Liver (tissue), 9 donors: Measurements from ENCODE around the gene CCDC92. TPM values are rescaled to one million over a fixed set of nuclear protein-coding genes. Genes with fewer than 3 reads are reported as not detected.

ENCODE experiments used
- DNase-seq: peaks from one replicate; pipeline ENCODE4 v3.0.0-alpha.2; 2017; ENCODE audit warnings: low spot score
- H3K27ac ChIP-seq, 2 donors: one replicate each; pipeline ENCODE4 v1.7.0; 2013; ENCODE audit warnings: inconsistent platforms in 2 of 2, low read length in 2 of 2, control low read depth in 1 of 2, low read depth in 1 of 2, mild to moderate bottlenecking in 1 of 2
- H3K27me3 ChIP-seq, 4 donors: one replicate each; pipeline versions ENCODE4 v1.6.1 to v1.7.0; 2013; ENCODE audit warnings: low read length in 3 of 4, inconsistent platforms in 1 of 4, mild to moderate bottlenecking in 1 of 4, moderate library complexity in 1 of 4; ENCODE audit not compliant: control insufficient read depth in 4 of 4, insufficient read depth in 4 of 4
- H3K36me3 ChIP-seq, 4 donors: one replicate each; pipeline versions ENCODE4 v1.6.1 to v1.7.0; 2013; ENCODE audit warnings: low read length in 3 of 4, mild to moderate bottlenecking in 3 of 4, low read depth in 1 of 4, moderate library complexity in 1 of 4; ENCODE audit not compliant: control insufficient read depth in 4 of 4, insufficient read depth in 3 of 4
- H3K4me1 ChIP-seq, 4 donors: one replicate each; pipeline versions ENCODE4 v1.6.1 to v1.7.0; 2013; ENCODE audit warnings: low read length in 3 of 4, mild to moderate bottlenecking in 3 of 4, moderate library complexity in 1 of 4; ENCODE audit not compliant: control insufficient read depth in 4 of 4, insufficient read depth in 4 of 4
- H3K4me3 ChIP-seq, 3 donors: one replicate each; pipeline versions ENCODE4 v1.6.1 to v1.7.0; 2013; ENCODE audit warnings: low read length in 3 of 3, control low read depth in 1 of 3, low read depth in 1 of 3, mild to moderate bottlenecking in 1 of 3
- H3K9ac ChIP-seq, 2 donors: one replicate each; pipeline ENCODE4 v1.7.0; 2013; ENCODE audit warnings: low read length in 2 of 2, mild to moderate bottlenecking in 2 of 2, moderate library complexity in 2 of 2, control low read depth in 1 of 2, low read depth in 1 of 2
- H3K9me3 ChIP-seq, 4 donors: one replicate each; pipeline versions ENCODE4 v1.6.1 to v1.7.0; 2013; ENCODE audit warnings: low read length in 3 of 4; ENCODE audit not compliant: control insufficient read depth in 4 of 4
- EGR1 ChIP-seq, 2 donors: IDR thresholded peaks; 2 replicates each; pipeline ENCODE4 v1.6.1; 2016 to 2018; ENCODE audit warnings: antibody characterized with exemption in 2 of 2, low read depth in 2 of 2
- FOXA1 ChIP-seq: IDR thresholded peaks from 2 replicates; pipeline ENCODE4 v1.6.1; 2016; ENCODE audit warnings: antibody characterized with exemption
- FOXA2 ChIP-seq: IDR thresholded peaks from 2 replicates; pipeline ENCODE4 v1.6.1; 2016; ENCODE audit warnings: antibody characterized with exemption
- GABPA ChIP-seq, 2 donors: IDR thresholded peaks in 1 of 2; conservative IDR thresholded peaks in 1 of 2; 2 replicates each; pipeline ENCODE4 v1.6.1; 2016; ENCODE audit warnings: antibody characterized with exemption in 2 of 2, mild to moderate bottlenecking in 1 of 2, moderate library complexity in 1 of 2
- HNF4A ChIP-seq, 2 donors: conservative IDR thresholded peaks; 2 replicates each; pipeline ENCODE4 v1.6.1; 2016; ENCODE audit warnings: antibody characterized with exemption in 2 of 2, mild to moderate bottlenecking in 2 of 2
- HNF4G ChIP-seq: IDR thresholded peaks from 2 replicates; pipeline ENCODE4 v1.6.1; 2016; ENCODE audit warnings: antibody characterized with exemption
- JUND ChIP-seq, 2 donors: IDR thresholded peaks; 2 replicates each; pipeline ENCODE4 v1.6.1; 2016; ENCODE audit warnings: antibody characterized with exemption in 2 of 2
- MAX ChIP-seq: IDR thresholded peaks from 2 replicates; pipeline ENCODE4 v1.6.1; 2016; ENCODE audit warnings: antibody characterized with exemption
- NR2F2 ChIP-seq: IDR thresholded peaks from 2 replicates; pipeline ENCODE4 v1.6.1; 2016; ENCODE audit warnings: antibody characterized with exemption
- RAD21 ChIP-seq, 2 donors: IDR thresholded peaks; 2 replicates each; pipeline ENCODE4 v1.6.1; 2016; ENCODE audit warnings: antibody characterized with exemption in 2 of 2, mild to moderate bottlenecking in 2 of 2
- REST ChIP-seq: IDR thresholded peaks from 2 replicates; pipeline ENCODE4 v1.6.1; 2016; ENCODE audit warnings: antibody characterized with exemption, mild to moderate bottlenecking
- RXRA ChIP-seq, 2 donors: IDR thresholded peaks; 2 replicates each; pipeline ENCODE4 v1.6.1; 2017 to 2018; ENCODE audit warnings: antibody characterized with exemption in 2 of 2, mild to moderate bottlenecking in 1 of 2
- SP1 ChIP-seq: IDR thresholded peaks from 2 replicates; pipeline ENCODE4 v1.6.1; 2018; ENCODE audit warnings: antibody characterized with exemption, mild to moderate bottlenecking
- TAF1 ChIP-seq: conservative IDR thresholded peaks from 2 replicates; pipeline ENCODE4 v1.6.1; 2016; ENCODE audit warnings: antibody characterized with exemption, mild to moderate bottlenecking
- YY1 ChIP-seq: IDR thresholded peaks from 2 replicates; pipeline ENCODE4 v1.6.1; 2016; ENCODE audit warnings: antibody characterized with exemption, mild to moderate bottlenecking
- ZBTB33 ChIP-seq: IDR thresholded peaks from 2 replicates; pipeline ENCODE4 v1.6.1; 2016; ENCODE audit warnings: antibody characterized with exemption
- WGBS: extraction: QIAGEN DNeasy Blood & Tissue Kit; methylation state at CpG from one replicate; pipeline ENCODE4 v1.1.7; 2013; 5-methylcytosine and 5-hydroxymethylcytosine counted together
- polyA plus RNA-seq, 2 donors: library from polyadenylated mRNA; stranded (reverse) in 1 of 2; unstranded in 1 of 2; fragments of 200-250 nt in 1 of 2; fragments of >200 nt in 1 of 2; fragmentation: Nextera tagmentation in 1 of 2; extraction: Ambion mirVana in 1 of 2; gene quantifications; one replicate each; pipeline versions ENCODE4 v1.2.1 to v1.2.3, GENCODE V29; 2013 to 2015
- total RNA-seq, 2 donors: library from RNA; depleted of rRNA; stranded (reverse); fragments of >200 nt; gene quantifications; one replicate each; pipeline ENCODE4 v1.2.3, GENCODE V29; 2014
- TF ChIP-seq, protein P1 (sequence below): fragments of 150-350 bp; IDR thresholded peaks from 2 replicates; pipeline ENCODE4 v1.5.1; 2017; ENCODE audit warnings: improper control_type of control experiment, low read depth, low read length; ENCODE audit not compliant: missing input control
- TF ChIP-seq, protein P2 (sequence below): IDR thresholded peaks from 2 replicates; pipeline ENCODE4 v1.6.1; 2016; ENCODE audit warnings: antibody characterized with exemption
- donor health status: healthy.
- donor health status: healthy.
- donor health status: healthy.
- donor health status: healthy.
- donor health status: healthy.

CCDC92 gene
- total and polyA plus RNA-seq, 4 donors: 2.1 to 14.6 (median 9.3) TPM

- H3K9me3 ChIP-seq: no peaks in the 10 kb centered on the region
- H3K36me3 ChIP-seq: peaks cover 4 to 12% (median 11%) of the 10 kb centered on the region in 4 donors
- no peaks in the 10 kb centered on the region for H3K27me3 ChIP-seq
- H3K4me1 ChIP-seq: peaks cover 0 to 19% (median 12%) of the 10 kb centered on the region in 4 donors
- H3K9ac ChIP-seq: no peak overlapping the region
- TF ChIP-seq ZBTB33 (no peak), RXRA (IDR thresholded peaks at IDR 0.05) (no peak), HNF4G (no peak), HNF4A (conservative IDR thresholded peaks at IDR 0.05) (no peak), MAX (no peak), EGR1 (IDR thresholded peaks at IDR 0.05; ENCODE audit: low read depth in 2 of 2) (no peak)
- TF ChIP-seq, protein P1, sequence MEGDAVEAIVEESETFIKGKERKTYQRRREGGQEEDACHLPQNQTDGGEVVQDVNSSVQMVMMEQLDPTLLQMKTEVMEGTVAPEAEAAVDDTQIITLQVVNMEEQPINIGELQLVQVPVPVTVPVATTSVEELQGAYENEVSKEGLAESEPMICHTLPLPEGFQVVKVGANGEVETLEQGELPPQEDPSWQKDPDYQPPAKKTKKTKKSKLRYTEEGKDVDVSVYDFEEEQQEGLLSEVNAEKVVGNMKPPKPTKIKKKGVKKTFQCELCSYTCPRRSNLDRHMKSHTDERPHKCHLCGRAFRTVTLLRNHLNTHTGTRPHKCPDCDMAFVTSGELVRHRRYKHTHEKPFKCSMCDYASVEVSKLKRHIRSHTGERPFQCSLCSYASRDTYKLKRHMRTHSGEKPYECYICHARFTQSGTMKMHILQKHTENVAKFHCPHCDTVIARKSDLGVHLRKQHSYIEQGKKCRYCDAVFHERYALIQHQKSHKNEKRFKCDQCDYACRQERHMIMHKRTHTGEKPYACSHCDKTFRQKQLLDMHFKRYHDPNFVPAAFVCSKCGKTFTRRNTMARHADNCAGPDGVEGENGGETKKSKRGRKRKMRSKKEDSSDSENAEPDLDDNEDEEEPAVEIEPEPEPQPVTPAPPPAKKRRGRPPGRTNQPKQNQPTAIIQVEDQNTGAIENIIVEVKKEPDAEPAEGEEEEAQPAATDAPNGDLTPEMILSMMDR: no peak
- WGBS: 87% methylated on average over 7 of the region's 7 CpGs
- no peak overlapping the region for H3K27ac ChIP-seq
- H3K4me3 ChIP-seq: no peak overlapping the region
- DNase-seq: no peak
These were observed 40.4 kb upstream of the CCDC92 start for GRCh38 chr12:124013073-124013472.

- Histone ChIP-seq H3K4me3 (no peak overlapping the region), H3K27ac (no peak overlapping the region), H3K27me3 (no peaks in the 10 kb centered on the region), H3K9ac (no peak overlapping the region), H3K4me1 (peaks cover 0 to 24% (median 18%) of the 10 kb centered on the region in 4 donors), H3K9me3 (no peaks in the 10 kb centered on the region), H3K36me3 (peaks cover 5 to 15% (median 11%) of the 10 kb centered on the region in 4 donors)
- no peak for TF ChIP-seq TAF1
- no peak for TF ChIP-seq NR2F2
- TF ChIP-seq RAD21 (IDR thresholded peaks at IDR 0.05): peak in 1 of 2 donors; percentile 8
- no peak for TF ChIP-seq HNF4G
- peak; percentile 43 to 51 for TF ChIP-seq RXRA (IDR thresholded peaks at IDR 0.05)
- no peak for TF ChIP-seq EGR1 (IDR thresholded peaks at IDR 0.05; ENCODE audit: low read depth in 2 of 2)
- TF ChIP-seq ZBTB33: no peak
- no peak for TF ChIP-seq FOXA1
- TF ChIP-seq MAX: peak; percentile 19
- peak; percentile 46 for TF ChIP-seq SP1
- peak; percentile 21 for TF ChIP-seq YY1
- TF ChIP-seq, protein P2, sequence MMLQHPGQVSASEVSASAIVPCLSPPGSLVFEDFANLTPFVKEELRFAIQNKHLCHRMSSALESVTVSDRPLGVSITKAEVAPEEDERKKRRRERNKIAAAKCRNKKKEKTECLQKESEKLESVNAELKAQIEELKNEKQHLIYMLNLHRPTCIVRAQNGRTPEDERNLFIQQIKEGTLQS: no peak
- TF ChIP-seq HNF4A (conservative IDR thresholded peaks at IDR 0.05): peak; percentile 51 to 57
- peak in 1 of 2 donors; percentile 20 for TF ChIP-seq GABPA (IDR thresholded peaks at IDR 0.05 in 1 of 2, conservative IDR thresholded peaks at IDR 0.05 in 1 of 2)
- TF ChIP-seq JUND (IDR thresholded peaks at IDR 0.05): peak in 1 of 2 donors; percentile 27
- TF ChIP-seq, protein P1: no peak
- no peak for TF ChIP-seq REST
- TF ChIP-seq FOXA2: peak; percentile 22
- WGBS: 42% methylated on average over 8 of the region's 8 CpGs
- DNase-seq: no peak
These were observed 38.9 kb upstream of the CCDC92 start for GRCh38 chr12:124011435-124012115.
